Measurements from ENCODE around the gene NDST1.

The NDST1 gene

DNA sequence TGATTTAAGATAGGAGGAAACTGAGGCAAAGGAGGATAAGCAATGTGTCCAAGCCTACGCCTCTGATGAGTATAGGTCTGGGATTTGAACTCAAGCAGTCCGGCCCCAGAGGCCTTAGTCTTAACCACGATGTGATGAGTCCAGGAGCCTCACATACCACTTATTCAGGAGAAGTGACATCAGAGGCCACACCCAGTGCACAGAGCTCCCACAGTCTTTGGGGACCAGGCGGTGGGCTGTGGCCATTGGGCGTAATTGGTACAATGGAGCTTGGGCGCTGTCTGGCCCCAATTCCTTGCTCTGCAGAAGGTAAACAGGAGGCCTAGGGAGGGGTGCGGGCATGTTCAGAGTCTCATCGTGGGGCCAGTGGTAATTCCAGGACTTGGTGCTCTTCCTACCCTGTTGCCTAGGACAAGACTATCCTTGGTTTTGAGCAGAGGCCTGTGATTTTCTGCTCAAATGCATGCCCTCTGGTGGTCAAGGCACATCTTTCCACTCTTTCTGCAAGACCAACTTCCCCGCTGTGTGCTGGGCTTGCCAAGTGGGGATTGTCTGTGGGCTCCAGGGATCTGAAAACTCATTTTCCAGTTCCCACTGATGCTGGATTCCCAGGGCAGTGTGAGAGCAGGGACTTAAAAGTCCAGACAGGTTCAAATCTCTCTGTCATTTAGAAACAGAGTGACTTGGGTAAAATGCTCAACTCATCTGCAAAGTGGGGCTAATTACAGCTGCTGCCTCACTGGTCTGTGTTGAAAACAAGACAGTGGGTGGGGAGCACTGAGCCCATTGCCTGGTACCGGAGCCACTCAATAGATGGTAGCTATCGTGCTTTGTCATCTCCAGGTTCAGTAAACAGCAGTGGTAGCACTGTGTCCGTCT, 15.8 kb downstream of the NDST1 start:
- TF ChIP-seq, protein P1, sequence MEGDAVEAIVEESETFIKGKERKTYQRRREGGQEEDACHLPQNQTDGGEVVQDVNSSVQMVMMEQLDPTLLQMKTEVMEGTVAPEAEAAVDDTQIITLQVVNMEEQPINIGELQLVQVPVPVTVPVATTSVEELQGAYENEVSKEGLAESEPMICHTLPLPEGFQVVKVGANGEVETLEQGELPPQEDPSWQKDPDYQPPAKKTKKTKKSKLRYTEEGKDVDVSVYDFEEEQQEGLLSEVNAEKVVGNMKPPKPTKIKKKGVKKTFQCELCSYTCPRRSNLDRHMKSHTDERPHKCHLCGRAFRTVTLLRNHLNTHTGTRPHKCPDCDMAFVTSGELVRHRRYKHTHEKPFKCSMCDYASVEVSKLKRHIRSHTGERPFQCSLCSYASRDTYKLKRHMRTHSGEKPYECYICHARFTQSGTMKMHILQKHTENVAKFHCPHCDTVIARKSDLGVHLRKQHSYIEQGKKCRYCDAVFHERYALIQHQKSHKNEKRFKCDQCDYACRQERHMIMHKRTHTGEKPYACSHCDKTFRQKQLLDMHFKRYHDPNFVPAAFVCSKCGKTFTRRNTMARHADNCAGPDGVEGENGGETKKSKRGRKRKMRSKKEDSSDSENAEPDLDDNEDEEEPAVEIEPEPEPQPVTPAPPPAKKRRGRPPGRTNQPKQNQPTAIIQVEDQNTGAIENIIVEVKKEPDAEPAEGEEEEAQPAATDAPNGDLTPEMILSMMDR (conservative IDR thresholded peaks at IDR 0.05; ENCODE audit: low read length), result peak; percentile 71
- no peak overlapping the region for H3K4me3 ChIP-seq (ENCODE audit: low read length)
- peak; percentile 81 for DNase-seq (ENCODE audit: low read depth)

DNA sequence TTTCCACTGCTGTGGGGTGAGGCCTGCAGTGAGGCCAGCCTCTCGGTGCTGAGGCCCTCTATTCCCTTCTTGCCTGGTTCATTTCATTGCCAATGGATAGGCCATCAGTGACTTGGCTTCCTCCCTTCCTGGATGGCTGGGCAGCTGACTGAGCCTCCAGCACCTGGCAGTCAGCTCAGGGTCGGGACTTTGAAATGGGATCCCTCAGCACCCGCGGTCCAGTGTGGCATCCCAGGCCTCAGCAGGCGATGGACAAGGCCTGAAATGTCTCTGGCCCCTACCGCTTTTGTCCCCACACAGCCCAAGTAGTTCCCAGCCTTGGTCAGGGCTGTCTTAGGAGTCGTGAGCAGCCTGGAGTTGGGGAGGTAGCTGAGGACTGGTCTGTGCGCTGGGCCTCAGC, 17.2 kb downstream of the NDST1 start:
- no peak for DNase-seq (ENCODE audit: low read depth)
- TF ChIP-seq, protein P1 (conservative IDR thresholded peaks at IDR 0.05; ENCODE audit: low read length), result no peak
- H3K4me3 ChIP-seq (ENCODE audit: low read length), result no peak overlapping the region

DNA sequence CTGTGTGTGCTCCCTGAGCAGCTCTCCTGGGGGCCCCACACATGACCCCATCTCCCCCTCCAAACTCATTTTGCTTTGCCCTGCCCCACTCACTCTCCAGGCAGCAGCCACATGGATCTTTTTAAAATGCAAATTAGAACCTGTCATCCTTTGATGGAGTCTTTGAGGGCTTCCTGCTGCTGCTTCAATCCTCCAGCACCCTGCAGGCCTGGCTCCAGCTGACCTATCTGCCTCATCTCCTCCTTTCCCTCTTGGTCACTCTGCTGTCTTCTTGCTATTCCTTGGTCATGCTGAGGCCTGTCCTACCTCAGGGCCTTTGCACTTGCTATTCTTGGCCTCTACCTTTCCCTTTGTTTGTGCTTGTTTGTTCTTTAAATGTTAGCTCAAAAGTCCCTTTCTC, 17.9 kb downstream of the NDST1 start:
- no peak for DNase-seq (ENCODE audit: low read depth)
- TF ChIP-seq, protein P1 (conservative IDR thresholded peaks at IDR 0.05; ENCODE audit: low read length), result no peak
- H3K4me3 ChIP-seq (ENCODE audit: low read length), result no peak overlapping the region

DNA sequence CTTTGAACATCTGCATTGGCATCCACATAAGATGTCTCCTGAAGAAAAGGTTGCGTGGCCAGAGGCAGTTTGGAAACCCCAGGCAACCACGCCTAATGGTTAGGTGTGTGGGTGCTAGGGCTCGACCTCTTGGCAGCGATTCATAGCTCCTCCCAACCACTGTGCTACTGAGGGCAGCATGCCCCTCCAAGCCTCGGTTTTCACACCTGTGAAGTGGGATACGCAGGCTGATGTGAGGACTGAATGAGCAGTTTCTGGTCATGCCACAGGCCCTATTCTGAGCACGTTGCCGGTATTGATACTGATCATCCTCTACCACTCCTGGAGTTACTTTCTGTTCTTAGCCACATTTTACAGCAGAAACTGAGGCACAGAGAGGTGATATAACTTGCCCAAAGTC, 19.1 kb downstream of the NDST1 start:
- H3K4me3 ChIP-seq (ENCODE audit: low read length), result no peak overlapping the region
- TF ChIP-seq, protein P1 (conservative IDR thresholded peaks at IDR 0.05; ENCODE audit: low read length), result no peak
- DNase-seq (ENCODE audit: low read depth), result no peak

DNA sequence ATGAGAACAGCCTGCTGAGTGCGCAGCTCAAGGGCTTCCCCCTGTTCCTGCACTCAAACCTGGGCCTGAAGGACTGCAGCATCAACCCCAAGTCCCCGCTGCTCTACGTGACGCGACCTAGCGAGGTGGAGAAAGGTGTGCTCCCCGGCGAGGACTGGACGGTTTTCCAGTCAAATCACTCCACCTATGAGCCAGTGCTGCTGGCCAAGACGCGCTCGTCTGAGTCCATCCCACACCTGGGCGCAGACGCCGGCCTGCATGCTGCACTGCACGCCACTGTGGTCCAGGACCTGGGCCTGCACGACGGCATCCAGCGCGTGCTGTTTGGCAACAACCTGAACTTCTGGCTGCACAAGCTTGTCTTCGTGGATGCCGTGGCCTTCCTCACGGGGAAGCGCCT, 19.9 kb downstream of the NDST1 start:
- TF ChIP-seq, protein P1 (conservative IDR thresholded peaks at IDR 0.05; ENCODE audit: low read length), result no peak

DNA sequence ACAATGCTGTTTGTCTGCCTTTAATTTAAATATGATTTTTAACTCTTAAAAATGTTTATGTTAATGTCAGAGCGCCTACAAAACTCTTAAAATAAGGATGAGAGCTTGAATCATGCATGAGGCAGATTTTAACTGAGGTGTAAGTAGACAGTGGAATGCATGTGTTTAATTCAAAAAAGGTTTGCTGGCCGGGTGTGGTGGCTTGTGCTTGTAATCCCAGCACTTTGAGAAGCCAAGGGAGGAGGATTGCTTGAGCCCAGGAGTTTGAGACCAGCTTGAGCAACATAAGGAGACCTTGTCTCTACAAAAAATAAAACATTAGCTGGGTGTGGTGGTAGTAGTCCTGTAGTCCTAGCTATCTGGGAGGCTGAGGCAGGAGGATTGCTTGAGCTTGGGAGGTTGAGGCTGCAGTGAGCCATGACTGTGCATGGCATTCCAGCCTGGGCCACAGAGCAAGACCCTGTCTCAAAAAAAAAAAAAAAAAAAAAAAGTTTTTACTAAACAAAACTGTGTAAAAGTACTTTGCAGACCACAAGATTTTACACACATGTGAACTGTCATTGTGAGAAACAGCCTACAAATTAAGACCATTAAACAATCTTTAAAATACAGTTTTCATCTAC, 21.1 kb downstream of the NDST1 start:
- no peak overlapping the region for H3K4me3 ChIP-seq (ENCODE audit: low read length)
- TF ChIP-seq, protein P1 (conservative IDR thresholded peaks at IDR 0.05; ENCODE audit: low read length), result no peak
- DNase-seq (ENCODE audit: low read depth), result peak; percentile 31

More for the DNA sequence above, 19.9 kb downstream of the NDST1 start:
- DNase-seq (ENCODE audit: low read depth), result no peak
- H3K4me3 ChIP-seq (ENCODE audit: low read length), result no peak overlapping the region

DNA sequence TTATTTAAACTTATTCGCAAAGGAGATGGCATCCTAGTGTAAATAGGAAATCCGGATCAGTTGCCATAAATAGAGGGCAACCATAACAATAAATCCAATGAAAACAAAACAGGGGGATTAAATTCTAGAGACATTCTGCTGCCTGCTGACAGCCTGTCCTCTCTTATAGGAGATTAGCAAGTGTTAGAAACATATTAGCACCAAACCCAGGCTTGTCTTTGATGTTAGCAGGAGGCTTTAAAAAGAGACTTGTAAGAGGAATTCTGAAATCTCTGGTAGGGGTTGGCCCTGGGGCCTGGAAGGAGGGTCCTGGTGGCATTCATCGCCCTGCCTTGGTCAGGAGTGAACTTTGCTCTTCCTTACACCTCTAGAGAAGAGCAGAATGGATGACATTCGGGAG, 21.6 kb downstream of the NDST1 start:
- TF ChIP-seq, protein P1 (conservative IDR thresholded peaks at IDR 0.05; ENCODE audit: low read length), result no peak
- no peak for DNase-seq (ENCODE audit: low read depth)

More for the DNA sequence above, 21.6 kb downstream of the NDST1 start:
- no peak overlapping the region for H3K4me3 ChIP-seq (ENCODE audit: low read length)

Data from AG10803 (cell line).